GM10248 (cell line): ENCODE results near the gene YIPF5.

ENCODE experiments used
- CTCF ChIA-PET: fragments of 300-600 bp; sonication (Branson Sonifier 250); formaldehyde crosslinking; extraction: SDS; loops from one replicate; lab custom pipeline; 2021; ENCODE audit warnings: antibody characterized with exemption; lab: Yijun Ruan, JAX
- POLR2A ChIA-PET: fragments of 350-650 bp; sonication (Branson Sonifier 250); formaldehyde crosslinking; extraction: SDS; loops from one replicate; lab custom pipeline; 2020; ENCODE audit warnings: antibody characterized with exemption; lab: Yijun Ruan, JAX
- DNase-seq: peaks from one replicate; pipeline ENCODE4 v3.0.0; 2012; ENCODE audit errors: extremely low spot score
- CTCF ChIP-seq: IDR thresholded peaks from 2 replicates; pipeline ENCODE4 v1.5.1; 2012; ENCODE audit warnings: mild to moderate bottlenecking, low read depth; ENCODE audit errors: extremely low read depth, missing control alignments, control extremely low read depth

Gene YIPF5

GRCh38 chr5:144144956-144145751, 25.3 kb downstream of the YIPF5 start:
- no peak for TF ChIP-seq CTCF
- ChIA-PET CTCF (interaction anchor here (1.9 kb wide), 1 partner anchor 12 kb away, joined by 4 read pairs; no protein-coding TSS in a partner anchor), POLR2A (no interaction called here)
- DNase-seq = no peak

- ChIA-PET POLR2A (no interaction called here), CTCF (interaction anchor here (1.3 to 1.9 kb wide), 5 partner anchors 8 to 163 kb away, joined by 3 to 7 read pairs (median 3); no protein-coding TSS in a partner anchor)
- TF ChIP-seq CTCF = no peak
- DNase-seq = no peak
Measured at GRCh38 chr5:144143625-144144024, 26.8 kb downstream of the YIPF5 start.

GRCh38 chr5:144142824-144143162, 27.7 kb downstream of the YIPF5 start:
- no peak for TF ChIP-seq CTCF

GRCh38 chr5:144142139-144142823, 28.2 kb downstream of the YIPF5 start:
- CTCF ChIA-PET = interaction anchor here (0.6 to 2.1 kb wide), 18 partner anchors 9 to 1221 kb away, joined by 3 to 12 read pairs (median 3); partner anchors contain the start of genes KCTD16 and YIPF5
- peak; percentile 58 for TF ChIP-seq CTCF
- DNase-seq = peak; percentile 24
- POLR2A ChIA-PET = no interaction called here

More at GRCh38 chr5:144142824-144143162, 27.7 kb downstream of the YIPF5 start:
- DNase-seq = no peak
- CTCF ChIA-PET = interaction anchor here (0.6 to 2.1 kb wide), 17 partner anchors 9 to 1221 kb away, joined by 3 to 12 read pairs (median 3); partner anchors contain the start of genes KCTD16 and YIPF5
- POLR2A ChIA-PET = no interaction called here

GRCh38 chr5:144141585-144141984, 28.9 kb downstream of the YIPF5 start:
- DNase-seq = no peak
- ChIA-PET CTCF (interaction anchor here (0.9 to 3.6 kb wide), 8 partner anchors 8 to 319 kb away, joined by 3 to 12 read pairs (median 4); no protein-coding TSS in a partner anchor), POLR2A (no interaction called here)
- no peak for TF ChIP-seq CTCF

GRCh38 chr5:144139586-144139985, 30.9 kb downstream of the YIPF5 start:
- no peak for DNase-seq
- ChIA-PET CTCF (interaction anchor here (0.8 to 3.6 kb wide), 6 partner anchors 8 to 1218 kb away, joined by 3 to 12 read pairs (median 4); partner anchors contain the start of genes KCTD16 and YIPF5), POLR2A (no interaction called here)
- TF ChIP-seq CTCF = no peak
